Activated CD8-positive, alpha-beta T cell treated with anti-CD3 and anti-CD28 coated beads, Interleukin-2, amount 10 ng/mL, durations not matched to agents 7 days and 5 days (primary cell): ENCODE measurements around the gene CEP55. TPM values are rescaled to one million over a fixed set of nuclear protein-coding genes. Genes with fewer than 3 reads are reported as not detected.

Experiments
- ATAC-seq: fragments of 150-1000 bp; cut with Tn5 transposase; one replicate; pipeline ENCODE4 v1.10.0; 2021; ENCODE audit warnings: moderate library complexity
- CTCF ChIA-PET: fragments of 350-600 bp; sonication (Branson Sonifier 250); formaldehyde crosslinking; loops from one replicate; lab custom pipeline; 2021; ENCODE audit warnings: antibody characterized with exemption; lab: Charles Lee
- POLR2A ChIA-PET: fragments of 350-600 bp; sonication (Branson Sonifier 250); formaldehyde crosslinking; loops from one replicate; lab custom pipeline; 2021; ENCODE audit warnings: antibody characterized with exemption; lab: Charles Lee
- DNase-seq: peaks from one replicate; pipeline ENCODE4 v3.0.0-alpha.2; 2020
- H3K27ac Mint-ChIP-seq: one replicate; pipeline ENCODE4 v1.8.0; 2021; ENCODE audit warnings: mild to moderate bottlenecking, mixed read lengths
- H3K27me3 Mint-ChIP-seq: one replicate; pipeline ENCODE4 v1.8.0; 2021; ENCODE audit warnings: low read depth, mixed read lengths
- H3K36me3 Mint-ChIP-seq: one replicate; pipeline ENCODE4 v1.8.0; 2021; ENCODE audit warnings: low read depth, mixed read lengths
- H3K4me1 Mint-ChIP-seq: one replicate; pipeline ENCODE4 v1.8.0; 2021; ENCODE audit warnings: low read depth, mixed read lengths
- H3K4me3 Mint-ChIP-seq: one replicate; pipeline ENCODE4 v1.8.0; 2021; ENCODE audit warnings: mild to moderate bottlenecking, mixed read lengths
- H3K9me3 Mint-ChIP-seq: one replicate; pipeline ENCODE4 v1.8.0; 2022; ENCODE audit warnings: mixed read lengths; ENCODE audit not compliant: insufficient read depth
- total RNA-seq, 2 experiments: library from RNA; stranded (reverse); gene quantifications; one replicate each; pipeline ENCODE4 v1.2.3, GENCODE V29; 2021

CEP55 gene
- total RNA-seq, 2 experiments from 2014 or later: 81.1 TPM

GRCh38 chr10:93488956-93489528 is 7.4 kb upstream of the CEP55 start:
- H3K36me3 Mint-ChIP-seq: no peaks in the 10 kb centered on the region
- H3K27ac Mint-ChIP-seq: no peak overlapping the region
- no peaks in the 10 kb centered on the region for H3K4me1 Mint-ChIP-seq
- DNase-seq: no peak
- no peaks in the 10 kb centered on the region for H3K9me3 Mint-ChIP-seq
- no peak overlapping the region for H3K4me3 Mint-ChIP-seq
- ChIA-PET CTCF (interaction anchor here (1.1 to 5.0 kb wide), 4 partner anchors 9 to 646 kb away, joined by 3 to 51 read pairs (median 4); no protein-coding TSS in a partner anchor), POLR2A (no interaction called here)
- peaks cover 29% of the 10 kb centered on the region for H3K27me3 Mint-ChIP-seq
- no peak for ATAC-seq

GRCh38 chr10:93491602-93492121 is 4.8 kb upstream of the CEP55 start:
- no peak for DNase-seq
- POLR2A ChIA-PET: no interaction called here
- H3K4me1 Mint-ChIP-seq: peaks cover 6% of the 10 kb centered on the region
- no peaks in the 10 kb centered on the region for H3K9me3 Mint-ChIP-seq
- no peak overlapping the region for H3K27ac Mint-ChIP-seq
- no peak overlapping the region for H3K4me3 Mint-ChIP-seq
- ATAC-seq: no peak
- peaks cover 28% of the 10 kb centered on the region for H3K27me3 Mint-ChIP-seq
- no peaks in the 10 kb centered on the region for H3K36me3 Mint-ChIP-seq
- CTCF ChIA-PET: interaction anchor here (1.5 to 5.0 kb wide), 3 partner anchors 9 to 115 kb away, joined by 3 to 51 read pairs (median 11); partner anchors contain the start of gene MYOF

- no peaks in the 10 kb centered on the region for H3K9me3 Mint-ChIP-seq
- peaks cover 24% of the 10 kb centered on the region for H3K27me3 Mint-ChIP-seq
- DNase-seq: no peak
- ChIA-PET POLR2A (no interaction called here), CTCF (interaction anchor here (3.0 to 5.0 kb wide), 2 partner anchors 11 to 116 kb away, joined by 11 to 51 read pairs; partner anchors contain the start of gene MYOF)
- no peak overlapping the region for H3K27ac Mint-ChIP-seq
- peaks cover 9% of the 10 kb centered on the region for H3K36me3 Mint-ChIP-seq
- H3K4me3 Mint-ChIP-seq: no peak overlapping the region
- no peak for ATAC-seq
- H3K4me1 Mint-ChIP-seq: peaks cover 14% of the 10 kb centered on the region
These were observed 3.2 kb upstream of the CEP55 start for GRCh38 chr10:93493162-93493561.

GRCh38 chr10:93494494-93494893 is 1.9 kb upstream of the CEP55 start:
- DNase-seq (no peak), ATAC-seq (no peak)
- H3K27ac Mint-ChIP-seq: no peak overlapping the region
- H3K27me3 Mint-ChIP-seq: peaks cover 20% of the 10 kb centered on the region
- H3K4me1 Mint-ChIP-seq: peaks cover 24% of the 10 kb centered on the region
- POLR2A ChIA-PET: no interaction called here
- no peak overlapping the region for H3K4me3 Mint-ChIP-seq
- CTCF ChIA-PET: interaction anchor here (2.2 to 3.0 kb wide), 3 partner anchors 12 to 118 kb away, joined by 7 to 27 read pairs (median 18); partner anchors contain the start of gene MYOF
- peaks cover 17% of the 10 kb centered on the region for H3K36me3 Mint-ChIP-seq
- H3K9me3 Mint-ChIP-seq: no peaks in the 10 kb centered on the region

- Mint-ChIP-seq H3K27ac (peak overlapping the region; percentile 86), H3K9me3 (no peaks in the 10 kb centered on the region), H3K4me3 (peak overlapping the region; percentile 82), H3K36me3 (peaks cover 30% of the 10 kb centered on the region), H3K4me1 (peaks cover 37% of the 10 kb centered on the region), H3K27me3 (peaks cover 16% of the 10 kb centered on the region)
- ATAC-seq: peak; percentile 32
- POLR2A ChIA-PET: interaction anchor here (0.6 to 1.6 kb wide), 5 partner anchors 14 to 866 kb away, joined by 3 to 5 read pairs (median 4); partner anchors contain the start of gene MYOF
- CTCF ChIA-PET: interaction anchor here (1.2 to 3.0 kb wide), 6 partner anchors 8 to 121 kb away, joined by 3 to 27 read pairs (median 5); partner anchors contain the start of gene MYOF
- peak; percentile 34 for DNase-seq
These were observed 624 bp upstream of the CEP55 start for GRCh38 chr10:93495654-93496321.

- Mint-ChIP-seq H3K27me3 (peaks cover 6% of the 10 kb centered on the region), H3K4me1 (peaks cover 50% of the 10 kb centered on the region), H3K9me3 (no peaks in the 10 kb centered on the region), H3K36me3 (peaks cover 45% of the 10 kb centered on the region), H3K27ac (peak overlapping the region; percentile 89), H3K4me3 (peak overlapping the region; percentile 82)
- POLR2A ChIA-PET: no interaction called here
- ATAC-seq (no peak), DNase-seq (no peak)
- CTCF ChIA-PET: interaction anchor here (1.0 to 1.9 kb wide), 2 partner anchors 13 to 15 kb away, joined by 4 to 8 read pairs; partner anchors contain the start of gene MYOF
These were observed 1.8 kb downstream of the CEP55 start for GRCh38 chr10:93498166-93498565.

GRCh38 chr10:93501650-93502049 is 5.2 kb downstream of the CEP55 start:
- Mint-ChIP-seq H3K27ac (no peak overlapping the region), H3K4me3 (no peak overlapping the region), H3K27me3 (no peaks in the 10 kb centered on the region), H3K36me3 (peaks cover 67% of the 10 kb centered on the region), H3K9me3 (no peaks in the 10 kb centered on the region), H3K4me1 (peaks cover 44% of the 10 kb centered on the region)
- no peak for DNase-seq
- POLR2A ChIA-PET: no interaction called here
- CTCF ChIA-PET: interaction anchor here (2.5 to 15.8 kb wide), 3 partner anchors 10 to 123 kb away, joined by 11 to 183 read pairs (median 26); partner anchors contain the start of gene MYOF
- no peak for ATAC-seq

GRCh38 chr10:93503075-93503474 is 6.7 kb downstream of the CEP55 start:
- Mint-ChIP-seq H3K4me3 (no peak overlapping the region), H3K27me3 (no peaks in the 10 kb centered on the region), H3K36me3 (peaks cover 68% of the 10 kb centered on the region), H3K9me3 (no peaks in the 10 kb centered on the region), H3K4me1 (peaks cover 37% of the 10 kb centered on the region), H3K27ac (no peak overlapping the region)
- ATAC-seq (no peak), DNase-seq (no peak)
- ChIA-PET CTCF (interaction anchor here (0.9 to 15.8 kb wide), 6 partner anchors 8 to 150 kb away, joined by 3 to 183 read pairs (median 8); partner anchors contain the start of gene MYOF), POLR2A (interaction anchor here (0.6 kb wide), 1 partner anchor 85 kb away, joined by 3 read pairs; no protein-coding TSS in a partner anchor)

GRCh38 chr10:93505075-93505474 is 8.7 kb downstream of the CEP55 start:
- POLR2A ChIA-PET: no interaction called here
- Mint-ChIP-seq H3K27ac (no peak overlapping the region), H3K4me1 (peaks cover 20% of the 10 kb centered on the region), H3K27me3 (no peaks in the 10 kb centered on the region), H3K4me3 (no peak overlapping the region), H3K36me3 (peaks cover 64% of the 10 kb centered on the region), H3K9me3 (no peaks in the 10 kb centered on the region)
- ATAC-seq (no peak), DNase-seq (no peak)
- CTCF ChIA-PET: interaction anchor here (1.3 to 15.8 kb wide), 3 partner anchors 9 to 127 kb away, joined by 3 to 183 read pairs (median 26); partner anchors contain the start of genes CEP55 and MYOF

- no peaks in the 10 kb centered on the region for H3K4me1 Mint-ChIP-seq
- ATAC-seq (no peak), DNase-seq (no peak)
- H3K9me3 Mint-ChIP-seq: no peaks in the 10 kb centered on the region
- CTCF ChIA-PET: interaction anchor here (1.2 to 15.8 kb wide), 4 partner anchors 22 to 152 kb away, joined by 4 to 183 read pairs (median 28); partner anchors contain the start of gene MYOF
- H3K36me3 Mint-ChIP-seq: peaks cover 55% of the 10 kb centered on the region
- H3K27ac Mint-ChIP-seq: no peak overlapping the region
- no peak overlapping the region for H3K4me3 Mint-ChIP-seq
- POLR2A ChIA-PET: no interaction called here
- H3K27me3 Mint-ChIP-seq: no peaks in the 10 kb centered on the region
These were observed 13.4 kb downstream of the CEP55 start for GRCh38 chr10:93509816-93510215.

- POLR2A ChIA-PET: no interaction called here
- H3K36me3 Mint-ChIP-seq: peaks cover 65% of the 10 kb centered on the region
These were observed 16.2 kb downstream of the CEP55 start for GRCh38 chr10:93512565-93512964.

More at GRCh38 chr10:93512565-93512964, 16.2 kb downstream of the CEP55 start:
- Mint-ChIP-seq H3K4me1 (no peaks in the 10 kb centered on the region), H3K4me3 (no peak overlapping the region), H3K9me3 (no peaks in the 10 kb centered on the region), H3K27me3 (no peaks in the 10 kb centered on the region), H3K27ac (no peak overlapping the region)
- DNase-seq (no peak), ATAC-seq (no peak)
- CTCF ChIA-PET: interaction anchor here (1.0 to 15.8 kb wide), 6 partner anchors 10 to 171 kb away, joined by 3 to 183 read pairs (median 9); partner anchors contain the start of gene MYOF
